ENCODE results near the gene SYT12.

- TF ChIP-seq POLR2AphosphoS5 (IDR thresholded peaks at IDR 0.05) (no peak), TAF1 (IDR thresholded peaks at IDR 0.05; ENCODE audit: low read depth) (no peak)
- TF ChIP-seq, protein P1, sequence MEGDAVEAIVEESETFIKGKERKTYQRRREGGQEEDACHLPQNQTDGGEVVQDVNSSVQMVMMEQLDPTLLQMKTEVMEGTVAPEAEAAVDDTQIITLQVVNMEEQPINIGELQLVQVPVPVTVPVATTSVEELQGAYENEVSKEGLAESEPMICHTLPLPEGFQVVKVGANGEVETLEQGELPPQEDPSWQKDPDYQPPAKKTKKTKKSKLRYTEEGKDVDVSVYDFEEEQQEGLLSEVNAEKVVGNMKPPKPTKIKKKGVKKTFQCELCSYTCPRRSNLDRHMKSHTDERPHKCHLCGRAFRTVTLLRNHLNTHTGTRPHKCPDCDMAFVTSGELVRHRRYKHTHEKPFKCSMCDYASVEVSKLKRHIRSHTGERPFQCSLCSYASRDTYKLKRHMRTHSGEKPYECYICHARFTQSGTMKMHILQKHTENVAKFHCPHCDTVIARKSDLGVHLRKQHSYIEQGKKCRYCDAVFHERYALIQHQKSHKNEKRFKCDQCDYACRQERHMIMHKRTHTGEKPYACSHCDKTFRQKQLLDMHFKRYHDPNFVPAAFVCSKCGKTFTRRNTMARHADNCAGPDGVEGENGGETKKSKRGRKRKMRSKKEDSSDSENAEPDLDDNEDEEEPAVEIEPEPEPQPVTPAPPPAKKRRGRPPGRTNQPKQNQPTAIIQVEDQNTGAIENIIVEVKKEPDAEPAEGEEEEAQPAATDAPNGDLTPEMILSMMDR (IDR thresholded peaks at IDR 0.05; ENCODE audit: poor library complexity, severe bottlenecking) = no peak
Measured at GRCh38 chr11:67050139-67050538, 27.2 kb downstream of the SYT12 start.

Measured in neural cell (in vitro differentiated cells).